HL-60 (cell line): ENCODE data around the gene CSMD2.

Source experiments
- DNase-seq, 2 experiments: peaks; one replicate each; pipeline ENCODE4 v3.0.0-alpha.2; 2010 to 2020; ENCODE audit warnings: low read depth in 1 of 2, low spot score in 1 of 2
- H3K27ac ChIP-seq: fragments of 250-450 bp; sonication (Bioruptor Pico); replicated peaks from 2 replicates; pipeline ENCODE4 v1.5.1; 2020; ENCODE audit warnings: mild to moderate bottlenecking, moderate library complexity
- H3K27me3 ChIP-seq: fragments of 250-450 bp; sonication (Bioruptor Pico); 2 replicates; pipeline ENCODE4 v1.5.1; 2021; ENCODE audit warnings: mild to moderate bottlenecking, moderate library complexity; ENCODE audit not compliant: insufficient read depth, poor library complexity, severe bottlenecking
- H3K4me3 ChIP-seq: replicated peaks from 2 replicates; pipeline ENCODE4 v1.5.1; 2011; ENCODE audit warnings: mild to moderate bottlenecking, control low read depth, low read length; ENCODE audit not compliant: insufficient read depth
- GABPA ChIP-seq: IDR thresholded peaks from 2 replicates; pipeline ENCODE4 v1.6.1; 2012; ENCODE audit warnings: low read depth
- POLR2AphosphoS5 ChIP-seq: IDR thresholded peaks from 2 replicates; pipeline ENCODE4 v1.6.1; 2012; ENCODE audit warnings: low read depth
- SPI1 ChIP-seq: IDR thresholded peaks from 2 replicates; pipeline ENCODE4 v1.6.1; 2012; ENCODE audit warnings: low read depth, mild to moderate bottlenecking, borderline replicate concordance
- long read RNA-seq: library from polyadenylated mRNA; unstranded; transcript quantifications from one replicate; pipeline ENCODE4 v2.0.0, GENCODE V29; 2020
- TF ChIP-seq, protein P1 (sequence below): IDR thresholded peaks from one replicate; pipeline ENCODE4 v1.5.1; 2011; ENCODE audit warnings: low read length, control low read depth, inconsistent platforms; ENCODE audit not compliant: insufficient read depth
- TF ChIP-seq, protein P2 (sequence below): IDR thresholded peaks from 2 replicates; pipeline ENCODE4 v1.6.1; 2012; ENCODE audit warnings: low read depth; ENCODE audit not compliant: insufficient replicate concordance

The CSMD2 gene
- long read RNA-seq = 0 reads

DNA sequence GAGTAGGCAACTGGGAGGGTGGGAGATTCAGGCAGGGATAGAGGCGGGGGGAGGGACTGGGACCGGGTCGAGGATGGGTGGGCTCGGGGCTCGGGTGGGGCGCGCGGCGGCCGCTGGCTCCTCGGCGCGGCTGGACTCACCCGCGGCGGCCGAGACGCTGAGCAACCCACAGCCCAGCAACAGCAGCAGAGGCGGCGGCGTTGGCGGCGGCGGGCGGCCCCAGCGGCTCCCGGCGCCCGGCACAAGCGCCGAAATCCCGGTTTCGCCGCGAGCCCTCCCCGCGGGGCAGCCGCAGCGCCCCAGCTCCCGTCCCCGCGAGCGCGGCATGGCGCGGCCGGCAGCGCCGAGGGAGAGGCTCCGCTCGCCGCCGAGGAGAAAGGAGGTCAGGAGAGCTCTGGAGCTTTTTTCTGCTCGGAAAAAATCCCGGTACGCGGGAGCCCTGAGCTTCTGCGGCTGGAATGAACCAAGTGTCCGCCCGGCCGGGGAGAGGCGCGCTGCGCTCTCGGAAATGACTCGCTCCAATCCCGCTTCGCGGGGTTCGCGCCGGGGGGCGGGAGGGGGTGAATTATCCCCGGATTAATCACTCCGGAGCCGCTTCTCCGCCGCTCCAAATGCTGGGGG, at the start of gene CSMD2:
CSMD2 (minus strand) TSS at position 460 of the 621 bp plus-strand sequence; CDS start at position 327, 133 bp downstream.
- TF ChIP-seq SPI1 = no peak
- TF ChIP-seq, protein P1, sequence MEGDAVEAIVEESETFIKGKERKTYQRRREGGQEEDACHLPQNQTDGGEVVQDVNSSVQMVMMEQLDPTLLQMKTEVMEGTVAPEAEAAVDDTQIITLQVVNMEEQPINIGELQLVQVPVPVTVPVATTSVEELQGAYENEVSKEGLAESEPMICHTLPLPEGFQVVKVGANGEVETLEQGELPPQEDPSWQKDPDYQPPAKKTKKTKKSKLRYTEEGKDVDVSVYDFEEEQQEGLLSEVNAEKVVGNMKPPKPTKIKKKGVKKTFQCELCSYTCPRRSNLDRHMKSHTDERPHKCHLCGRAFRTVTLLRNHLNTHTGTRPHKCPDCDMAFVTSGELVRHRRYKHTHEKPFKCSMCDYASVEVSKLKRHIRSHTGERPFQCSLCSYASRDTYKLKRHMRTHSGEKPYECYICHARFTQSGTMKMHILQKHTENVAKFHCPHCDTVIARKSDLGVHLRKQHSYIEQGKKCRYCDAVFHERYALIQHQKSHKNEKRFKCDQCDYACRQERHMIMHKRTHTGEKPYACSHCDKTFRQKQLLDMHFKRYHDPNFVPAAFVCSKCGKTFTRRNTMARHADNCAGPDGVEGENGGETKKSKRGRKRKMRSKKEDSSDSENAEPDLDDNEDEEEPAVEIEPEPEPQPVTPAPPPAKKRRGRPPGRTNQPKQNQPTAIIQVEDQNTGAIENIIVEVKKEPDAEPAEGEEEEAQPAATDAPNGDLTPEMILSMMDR = no peak
- no peak for TF ChIP-seq GABPA
- TF ChIP-seq, protein P2, sequence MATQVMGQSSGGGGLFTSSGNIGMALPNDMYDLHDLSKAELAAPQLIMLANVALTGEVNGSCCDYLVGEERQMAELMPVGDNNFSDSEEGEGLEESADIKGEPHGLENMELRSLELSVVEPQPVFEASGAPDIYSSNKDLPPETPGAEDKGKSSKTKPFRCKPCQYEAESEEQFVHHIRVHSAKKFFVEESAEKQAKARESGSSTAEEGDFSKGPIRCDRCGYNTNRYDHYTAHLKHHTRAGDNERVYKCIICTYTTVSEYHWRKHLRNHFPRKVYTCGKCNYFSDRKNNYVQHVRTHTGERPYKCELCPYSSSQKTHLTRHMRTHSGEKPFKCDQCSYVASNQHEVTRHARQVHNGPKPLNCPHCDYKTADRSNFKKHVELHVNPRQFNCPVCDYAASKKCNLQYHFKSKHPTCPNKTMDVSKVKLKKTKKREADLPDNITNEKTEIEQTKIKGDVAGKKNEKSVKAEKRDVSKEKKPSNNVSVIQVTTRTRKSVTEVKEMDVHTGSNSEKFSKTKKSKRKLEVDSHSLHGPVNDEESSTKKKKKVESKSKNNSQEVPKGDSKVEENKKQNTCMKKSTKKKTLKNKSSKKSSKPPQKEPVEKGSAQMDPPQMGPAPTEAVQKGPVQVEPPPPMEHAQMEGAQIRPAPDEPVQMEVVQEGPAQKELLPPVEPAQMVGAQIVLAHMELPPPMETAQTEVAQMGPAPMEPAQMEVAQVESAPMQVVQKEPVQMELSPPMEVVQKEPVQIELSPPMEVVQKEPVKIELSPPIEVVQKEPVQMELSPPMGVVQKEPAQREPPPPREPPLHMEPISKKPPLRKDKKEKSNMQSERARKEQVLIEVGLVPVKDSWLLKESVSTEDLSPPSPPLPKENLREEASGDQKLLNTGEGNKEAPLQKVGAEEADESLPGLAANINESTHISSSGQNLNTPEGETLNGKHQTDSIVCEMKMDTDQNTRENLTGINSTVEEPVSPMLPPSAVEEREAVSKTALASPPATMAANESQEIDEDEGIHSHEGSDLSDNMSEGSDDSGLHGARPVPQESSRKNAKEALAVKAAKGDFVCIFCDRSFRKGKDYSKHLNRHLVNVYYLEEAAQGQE = no peak
- TF ChIP-seq POLR2AphosphoS5 = no peak
- DNase-seq = no peak
- Histone ChIP-seq H3K27ac (no peak within 1 kb of the TSS), H3K4me3 (no peak within 1 kb of the TSS), H3K27me3 (peaks cover 45% of the 10 kb centered on the region)

DNA sequence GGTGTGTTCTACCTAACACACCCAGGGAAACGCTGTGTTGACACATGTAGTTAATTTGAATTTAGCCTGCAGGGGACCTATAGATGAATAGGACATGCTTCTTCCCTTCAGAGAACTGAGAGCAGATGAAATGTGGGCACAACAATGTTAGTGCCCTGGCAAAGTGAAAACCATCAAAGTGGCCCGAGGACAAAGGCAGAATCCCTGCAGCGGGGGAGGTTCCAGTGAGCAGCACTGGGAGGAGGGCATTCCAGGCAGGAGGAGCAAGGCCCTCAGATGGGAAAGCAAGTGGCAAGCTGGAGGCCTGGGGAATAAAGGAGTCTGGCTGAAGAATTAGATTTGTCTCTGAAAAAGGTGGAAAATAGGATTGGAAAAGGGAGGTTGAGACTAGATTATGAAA, 48.9 kb upstream of the CSMD2 start:
- Histone ChIP-seq H3K4me3 (no peak overlapping the region), H3K27ac (no peak overlapping the region), H3K27me3 (no peaks in the 10 kb centered on the region)
- TF ChIP-seq GABPA (no peak), POLR2AphosphoS5 (no peak), SPI1 (no peak)
- TF ChIP-seq, protein P1 = no peak
- TF ChIP-seq, protein P2 = no peak
- no peak for DNase-seq

DNA sequence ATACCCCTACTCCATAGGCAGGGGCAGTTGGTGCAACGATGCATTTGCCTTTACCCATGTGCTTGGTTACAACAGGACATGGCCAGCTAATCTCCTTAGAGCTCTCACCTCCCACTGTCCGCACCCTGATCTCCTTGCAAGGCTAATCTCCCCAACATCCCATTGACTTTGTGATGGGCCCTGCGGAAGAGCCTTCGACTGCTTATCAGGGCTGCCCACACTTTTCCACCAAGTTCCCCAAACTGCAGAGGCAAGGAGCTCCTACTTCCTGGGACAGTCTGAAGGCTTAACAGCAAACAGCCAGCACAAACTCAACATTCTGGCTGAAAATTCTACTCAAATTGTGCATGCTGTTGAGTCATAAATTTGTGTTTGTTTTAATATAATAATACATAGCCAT, 47.6 kb upstream of the CSMD2 start:
- DNase-seq = no peak
- Histone ChIP-seq H3K27me3 (no peaks in the 10 kb centered on the region), H3K27ac (no peak overlapping the region), H3K4me3 (no peak overlapping the region)
- TF ChIP-seq GABPA (no peak), POLR2AphosphoS5 (no peak)
- TF ChIP-seq, protein P1 = no peak
- TF ChIP-seq, protein P2 = no peak
